ENCODE data around the gene ETFA. TPM values are rescaled to one million over a fixed set of nuclear protein-coding genes. Genes with fewer than 3 reads are reported as not detected.

Gene ETFA
- total and polyA plus RNA-seq, 2 donors from 2014 or later, result 90.1 to 261 TPM

DNA sequence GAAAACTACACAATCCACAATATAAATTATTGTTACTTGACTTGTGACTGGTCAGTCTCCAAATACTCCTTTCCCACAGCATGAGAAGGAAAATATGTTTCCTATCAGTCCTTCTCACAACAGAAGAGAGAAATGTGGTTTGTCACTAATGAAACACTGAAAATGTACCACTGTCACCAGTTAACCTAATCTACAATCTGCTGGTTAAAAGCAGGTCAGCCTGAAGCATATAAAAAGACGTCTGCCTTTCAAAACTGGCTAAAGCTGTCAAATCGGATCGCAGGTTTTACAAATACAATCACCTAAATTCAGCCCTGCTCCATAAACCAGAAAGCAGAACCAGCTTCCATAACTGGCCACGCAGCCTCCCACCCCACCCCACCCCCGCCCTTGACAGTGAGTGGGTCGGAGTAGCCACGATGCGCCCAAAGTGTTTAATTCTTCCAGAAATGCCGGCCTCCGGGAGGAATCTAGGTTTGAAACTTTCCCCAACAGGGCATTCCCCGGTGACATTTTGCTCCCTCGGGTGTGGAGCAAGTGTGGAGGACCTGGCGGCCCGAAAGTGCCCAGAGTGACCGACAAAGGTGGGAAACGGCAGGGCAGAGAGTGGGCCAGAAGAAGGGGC, 682 bp downstream of the ETFA start:
- FAIRE-seq, result no peak
- Histone ChIP-seq H3K36me3 (ENCODE audit: control insufficient read depth in 2 of 3, insufficient read depth in 3 of 3, low read length in 3 of 3) (no peaks in the 10 kb centered on the region), H3K4me1 (ENCODE audit: control insufficient read depth in 2 of 3, insufficient read depth in 2 of 3, low read depth in 1 of 3, low read length in 3 of 3) (peaks cover 0 to 4% (median 0%) of the 10 kb centered on the region in 3 donors), H3K27me3 (ENCODE audit: control insufficient read depth, insufficient read depth, low read length) (no peaks in the 10 kb centered on the region), H3K9ac (ENCODE audit: low read length in 3 of 3) (peak overlapping the region; percentile 64 to 100 (median 97)), H3K4me3 (ENCODE audit: low read length in 3 of 3) (peak overlapping the region; percentile 85 to 96 (median 89)), H3K9me3 (ENCODE audit: control insufficient read depth in 2 of 3, insufficient read depth in 1 of 3, low read length in 3 of 3) (no peaks in the 10 kb centered on the region), H3K27ac (ENCODE audit: low read depth in 2 of 2, low read length in 2 of 2) (peak overlapping the region; percentile 87 to 92)
- intact Hi-C loops (cut with DNase I), result no loop called here
- TF ChIP-seq, protein P1, sequence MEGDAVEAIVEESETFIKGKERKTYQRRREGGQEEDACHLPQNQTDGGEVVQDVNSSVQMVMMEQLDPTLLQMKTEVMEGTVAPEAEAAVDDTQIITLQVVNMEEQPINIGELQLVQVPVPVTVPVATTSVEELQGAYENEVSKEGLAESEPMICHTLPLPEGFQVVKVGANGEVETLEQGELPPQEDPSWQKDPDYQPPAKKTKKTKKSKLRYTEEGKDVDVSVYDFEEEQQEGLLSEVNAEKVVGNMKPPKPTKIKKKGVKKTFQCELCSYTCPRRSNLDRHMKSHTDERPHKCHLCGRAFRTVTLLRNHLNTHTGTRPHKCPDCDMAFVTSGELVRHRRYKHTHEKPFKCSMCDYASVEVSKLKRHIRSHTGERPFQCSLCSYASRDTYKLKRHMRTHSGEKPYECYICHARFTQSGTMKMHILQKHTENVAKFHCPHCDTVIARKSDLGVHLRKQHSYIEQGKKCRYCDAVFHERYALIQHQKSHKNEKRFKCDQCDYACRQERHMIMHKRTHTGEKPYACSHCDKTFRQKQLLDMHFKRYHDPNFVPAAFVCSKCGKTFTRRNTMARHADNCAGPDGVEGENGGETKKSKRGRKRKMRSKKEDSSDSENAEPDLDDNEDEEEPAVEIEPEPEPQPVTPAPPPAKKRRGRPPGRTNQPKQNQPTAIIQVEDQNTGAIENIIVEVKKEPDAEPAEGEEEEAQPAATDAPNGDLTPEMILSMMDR (IDR thresholded peaks at IDR 0.05; ENCODE audit: borderline replicate concordance, extremely low read depth, insufficient read depth), result no peak
- DNase-seq, result peak in 1 of 5 donors; percentile 50

DNA sequence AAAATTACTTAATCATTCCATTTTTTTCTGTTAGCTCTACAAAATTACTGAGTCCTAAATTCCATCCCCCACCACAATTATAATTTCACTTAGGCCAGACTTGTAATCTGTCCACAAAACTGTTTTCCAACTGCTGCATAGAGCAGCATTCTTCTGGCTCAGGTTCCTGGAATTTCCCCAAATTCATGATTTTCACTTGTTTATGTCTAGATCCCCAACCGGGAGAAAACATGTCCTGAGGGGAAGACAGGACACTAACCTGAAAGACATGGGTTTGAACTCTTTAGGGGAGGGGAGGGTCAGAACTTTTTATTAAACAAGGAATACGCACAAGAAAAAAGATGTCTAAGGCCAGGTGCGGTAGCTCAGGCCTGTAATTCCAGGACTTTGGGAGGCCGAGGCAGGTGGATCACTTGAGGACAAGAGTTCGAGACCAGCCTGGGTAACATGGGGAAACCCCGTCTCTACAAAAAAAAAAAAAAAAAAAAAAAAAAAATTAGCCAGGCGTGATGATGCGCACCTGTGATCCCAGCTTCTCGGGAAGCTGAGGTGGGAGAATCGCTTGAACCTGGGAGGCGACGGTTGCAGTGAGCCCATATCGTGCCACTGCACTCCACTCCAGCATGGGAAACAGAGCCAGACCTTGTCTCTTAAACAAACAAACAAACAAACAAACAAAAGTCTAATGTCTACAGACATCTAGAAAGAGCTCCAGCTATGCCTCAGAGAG, 1.5 kb downstream of the ETFA start:
- no peaks in the 10 kb centered on the region for H3K27me3 ChIP-seq (ENCODE audit: control insufficient read depth, insufficient read depth, low read length)
- peaks cover 0 to 4% (median 0%) of the 10 kb centered on the region in 3 donors for H3K4me1 ChIP-seq (ENCODE audit: control insufficient read depth in 2 of 3, insufficient read depth in 2 of 3, low read depth in 1 of 3, low read length in 3 of 3)
- TF ChIP-seq, protein P1 (IDR thresholded peaks at IDR 0.05; ENCODE audit: borderline replicate concordance, extremely low read depth, insufficient read depth), result no peak
- H3K4me3 ChIP-seq (ENCODE audit: low read length in 3 of 3), result peak overlapping the region in 1 of 3 donors; percentile 96
- FAIRE-seq, result no peak
- intact Hi-C loops (cut with DNase I), result no loop called here
- no peaks in the 10 kb centered on the region for H3K9me3 ChIP-seq (ENCODE audit: control insufficient read depth in 2 of 3, insufficient read depth in 1 of 3, low read length in 3 of 3)
- no peak overlapping the region for H3K9ac ChIP-seq (ENCODE audit: low read length in 3 of 3)
- DNase-seq, result no peak
- no peaks in the 10 kb centered on the region for H3K36me3 ChIP-seq (ENCODE audit: control insufficient read depth in 2 of 3, insufficient read depth in 3 of 3, low read length in 3 of 3)
- H3K27ac ChIP-seq (ENCODE audit: low read depth in 2 of 2, low read length in 2 of 2), result no peak overlapping the region

DNA sequence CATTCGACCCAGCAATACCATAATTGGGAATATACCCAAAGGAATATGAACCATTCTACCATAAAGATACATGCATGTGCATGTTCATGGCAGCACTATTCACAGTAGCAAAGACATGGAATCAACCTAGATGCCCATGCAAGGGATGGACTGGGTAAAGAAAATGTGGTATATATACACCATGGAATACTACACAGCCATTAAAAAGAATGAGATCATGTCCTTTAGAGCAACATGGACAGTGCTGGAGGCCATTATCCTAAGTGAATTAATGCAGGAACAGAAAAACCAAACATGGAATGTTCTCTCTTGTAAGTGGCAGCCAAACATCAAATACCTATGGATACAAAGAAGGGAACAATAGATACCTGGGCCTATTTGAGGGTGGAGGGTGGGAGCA, 7.4 kb downstream of the ETFA start:
- Histone ChIP-seq H3K27me3 (ENCODE audit: control insufficient read depth, insufficient read depth, low read length) (no peaks in the 10 kb centered on the region), H3K4me1 (ENCODE audit: control insufficient read depth in 2 of 3, insufficient read depth in 2 of 3, low read depth in 1 of 3, low read length in 3 of 3) (no peaks in the 10 kb centered on the region), H3K27ac (ENCODE audit: low read depth in 2 of 2, low read length in 2 of 2) (no peak overlapping the region), H3K36me3 (ENCODE audit: control insufficient read depth in 2 of 3, insufficient read depth in 3 of 3, low read length in 3 of 3) (no peaks in the 10 kb centered on the region), H3K4me3 (ENCODE audit: low read length in 3 of 3) (no peak overlapping the region), H3K9me3 (ENCODE audit: control insufficient read depth in 2 of 3, insufficient read depth in 1 of 3, low read length in 3 of 3) (no peaks in the 10 kb centered on the region), H3K9ac (ENCODE audit: low read length in 3 of 3) (no peak overlapping the region)
- intact Hi-C loops (cut with DNase I), result no loop called here
- TF ChIP-seq, protein P1 (IDR thresholded peaks at IDR 0.05; ENCODE audit: borderline replicate concordance, extremely low read depth, insufficient read depth), result no peak
- FAIRE-seq (no peak), DNase-seq (no peak)
